Effector memory CD4-positive, alpha-beta T cell (primary cell): ENCODE results near the gene UXS1.

Experiments
- DNase-seq, 3 donors: peaks; one replicate each; pipeline ENCODE4 v3.0.0-alpha.2; 2020
- H3K27ac ChIP-seq: 2 replicates; pipeline ENCODE4 v1.7.0; 2013; ENCODE audit warnings: mild to moderate bottlenecking, low read length, moderate library complexity; ENCODE audit not compliant: insufficient read depth, poor library complexity, severe bottlenecking
- H3K27me3 ChIP-seq: replicated peaks from 2 replicates; pipeline ENCODE4 v1.7.0; 2013; ENCODE audit warnings: mild to moderate bottlenecking, low read length; ENCODE audit not compliant: insufficient read depth, control insufficient read depth, poor library complexity, severe bottlenecking
- H3K36me3 ChIP-seq: 2 replicates; pipeline ENCODE4 v1.7.0; 2013; ENCODE audit warnings: mild to moderate bottlenecking, low read length, moderate library complexity; ENCODE audit not compliant: control insufficient read depth, insufficient read depth
- H3K4me1 ChIP-seq: 2 replicates; pipeline ENCODE4 v1.7.0; 2013; ENCODE audit warnings: low read length, mild to moderate bottlenecking; ENCODE audit not compliant: control insufficient read depth, insufficient read depth, poor library complexity, severe bottlenecking
- H3K4me3 ChIP-seq: 2 replicates; pipeline ENCODE4 v1.7.0; 2013; ENCODE audit warnings: low read length, low read depth, mild to moderate bottlenecking; ENCODE audit not compliant: insufficient read depth, poor library complexity, severe bottlenecking
- H3K9me3 ChIP-seq: 2 replicates; pipeline ENCODE4 v1.7.0; 2013; ENCODE audit warnings: mild to moderate bottlenecking, low read length, moderate library complexity; ENCODE audit not compliant: control insufficient read depth

The UXS1 gene

DNA sequence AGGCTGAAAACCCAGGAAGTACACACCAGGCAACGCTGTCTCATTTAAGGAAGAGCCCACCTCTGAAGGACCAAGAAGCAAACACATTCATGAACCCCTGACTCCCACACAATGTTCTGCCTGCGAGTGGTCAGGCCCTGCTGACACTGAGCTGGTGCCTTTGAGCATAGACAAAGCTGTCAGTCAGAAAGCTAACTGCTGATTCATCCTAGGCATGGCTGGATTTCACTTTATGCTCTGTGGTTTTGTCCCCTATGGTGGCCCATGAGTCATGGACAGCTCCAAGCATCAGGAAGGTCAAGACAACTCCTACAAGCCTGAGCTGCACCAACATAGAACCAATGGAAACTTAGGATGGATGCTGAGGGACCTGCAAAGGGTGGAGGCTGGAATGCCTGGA lies 78.9 kb downstream of the UXS1 start:
- no peaks in the 10 kb centered on the region for H3K9me3 ChIP-seq
- no peak overlapping the region for H3K4me3 ChIP-seq
- peaks cover 60% of the 10 kb centered on the region for H3K36me3 ChIP-seq
- DNase-seq, result no peak
- no peak overlapping the region for H3K27ac ChIP-seq
- no peaks in the 10 kb centered on the region for H3K4me1 ChIP-seq
- H3K27me3 ChIP-seq, result no peaks in the 10 kb centered on the region

DNA sequence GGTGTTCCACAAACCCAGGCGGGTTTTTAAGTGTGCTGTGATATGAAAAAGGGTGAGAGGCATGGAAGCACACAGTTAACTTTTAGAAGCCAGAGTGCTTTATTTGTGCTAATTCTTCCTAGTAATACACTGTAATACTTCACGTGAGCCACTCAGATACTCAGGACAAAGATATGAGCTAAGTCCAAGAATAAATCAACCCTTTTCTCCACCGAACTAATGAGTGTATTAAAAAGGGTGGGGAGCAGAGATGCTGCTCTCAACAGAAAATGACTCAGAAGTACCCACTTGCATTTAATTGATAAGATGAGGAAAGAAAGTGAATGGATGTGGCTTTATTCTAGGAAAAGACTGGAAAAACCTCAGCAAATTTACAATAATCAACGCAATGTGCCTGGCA lies 79.9 kb downstream of the UXS1 start:
- Histone ChIP-seq H3K36me3 (peaks cover 61% of the 10 kb centered on the region), H3K4me3 (no peak overlapping the region), H3K27ac (no peak overlapping the region), H3K9me3 (no peaks in the 10 kb centered on the region), H3K27me3 (no peaks in the 10 kb centered on the region), H3K4me1 (no peaks in the 10 kb centered on the region)
- no peak for DNase-seq

DNA sequence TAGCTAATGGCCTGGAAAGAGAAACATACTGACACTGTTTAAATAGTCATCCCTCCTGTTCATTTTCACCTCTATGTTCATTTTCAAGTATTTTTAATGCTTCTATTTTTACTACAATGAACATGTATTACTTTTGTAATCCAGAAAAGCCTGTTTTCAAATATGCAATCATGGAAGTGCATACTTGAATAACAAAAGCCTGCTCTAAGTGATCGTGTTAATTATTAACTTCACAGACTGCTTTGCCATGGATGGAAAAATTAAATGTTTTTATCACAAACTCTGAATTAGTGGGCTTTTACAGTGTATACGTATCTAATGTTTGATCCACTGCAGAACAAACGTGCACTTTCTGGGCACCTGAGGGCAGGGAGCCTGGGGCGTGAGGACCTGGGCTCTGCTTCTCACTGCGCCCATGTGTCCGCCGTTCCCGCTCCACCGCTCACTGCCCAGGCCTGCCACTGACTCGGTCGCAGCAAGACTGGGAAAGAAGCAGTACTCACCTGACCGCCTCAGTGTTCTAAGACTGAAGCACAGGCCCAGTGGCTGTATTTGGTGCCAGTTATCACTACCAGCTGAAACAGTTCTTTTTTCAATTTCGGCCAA lies 80.6 kb downstream of the UXS1 start:
- DNase-seq, result no peak

DNA sequence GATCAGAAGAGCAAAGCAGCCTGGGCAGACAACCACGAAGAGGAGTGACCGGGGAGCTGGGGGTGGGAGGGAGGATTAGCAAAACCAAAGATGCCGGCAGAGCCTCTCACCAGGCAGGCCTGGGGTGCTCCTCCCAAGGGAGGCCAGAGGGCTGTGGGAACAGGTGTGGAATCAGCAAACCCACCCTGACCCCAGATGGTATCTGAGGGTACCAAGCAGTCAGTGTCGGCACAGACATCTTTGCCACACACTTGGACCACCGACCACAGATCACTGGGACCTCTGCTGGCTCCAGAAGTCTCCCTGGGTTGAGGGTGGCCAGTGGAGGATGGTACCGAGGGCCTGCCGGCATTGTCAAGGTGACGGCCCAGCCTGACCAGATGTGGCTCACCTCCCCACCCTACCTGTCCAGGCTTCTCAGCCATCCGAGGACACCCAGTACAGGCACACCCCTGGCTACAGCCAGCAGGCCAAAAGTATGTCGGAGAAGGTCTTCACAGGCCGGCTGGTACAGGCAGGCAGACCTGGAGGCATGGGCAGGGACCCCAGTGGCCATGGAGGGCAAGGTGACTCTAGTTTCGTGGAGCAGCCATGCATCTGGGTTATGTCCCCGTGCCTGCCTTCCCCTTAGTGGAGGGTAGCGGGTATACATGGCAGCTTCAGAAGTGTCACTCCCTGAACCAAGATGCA lies 82.1 kb downstream of the UXS1 start:
- Histone ChIP-seq H3K9me3 (no peaks in the 10 kb centered on the region), H3K4me1 (no peaks in the 10 kb centered on the region), H3K27me3 (no peaks in the 10 kb centered on the region), H3K36me3 (peaks cover 52% of the 10 kb centered on the region), H3K27ac (no peak overlapping the region), H3K4me3 (no peak overlapping the region)
- DNase-seq, result no peak

More for the DNA sequence above, 80.6 kb downstream of the UXS1 start:
- H3K36me3 ChIP-seq, result peaks cover 58% of the 10 kb centered on the region
- no peaks in the 10 kb centered on the region for H3K27me3 ChIP-seq
- no peaks in the 10 kb centered on the region for H3K4me1 ChIP-seq
- H3K9me3 ChIP-seq, result no peaks in the 10 kb centered on the region
- no peak overlapping the region for H3K4me3 ChIP-seq
- no peak overlapping the region for H3K27ac ChIP-seq

DNA sequence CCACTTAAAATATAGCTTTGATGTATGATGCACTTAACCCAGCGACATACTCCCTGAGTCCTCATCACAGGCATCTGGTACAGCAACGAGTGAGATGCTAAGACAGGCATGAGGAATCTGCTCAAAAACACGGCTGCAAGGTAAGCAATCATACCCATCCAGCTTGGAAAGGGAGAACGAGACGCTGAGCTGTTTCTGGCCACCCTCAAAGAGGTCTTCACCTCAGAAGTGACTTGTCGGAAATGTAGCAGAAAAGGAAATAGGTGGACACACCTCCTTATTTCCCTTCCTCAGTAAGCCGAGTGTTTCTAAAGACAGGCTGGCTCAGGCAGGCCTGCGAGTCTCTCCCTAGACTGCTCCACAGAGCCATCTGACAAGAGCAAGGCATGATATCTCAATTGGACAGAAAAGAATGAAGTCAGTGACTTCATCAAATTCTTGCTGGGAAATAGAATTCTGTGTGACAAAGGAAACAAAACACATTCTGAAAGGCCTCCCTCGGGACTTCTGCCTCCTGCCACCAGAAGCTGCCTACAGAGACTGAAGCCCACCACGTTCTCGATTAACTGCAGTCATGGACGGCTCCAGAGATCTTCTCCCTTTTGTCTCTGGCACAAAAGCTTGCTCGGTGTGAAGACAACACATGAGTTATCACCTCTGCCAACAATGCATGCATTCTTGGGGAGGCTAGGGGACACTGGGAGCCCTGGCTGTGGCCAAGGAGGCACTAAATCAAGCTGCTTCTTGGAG lies 84.3 kb downstream of the UXS1 start:
- H3K4me3 ChIP-seq, result no peak overlapping the region
- H3K27me3 ChIP-seq, result no peaks in the 10 kb centered on the region
- H3K27ac ChIP-seq, result no peak overlapping the region
- no peak for DNase-seq
- no peaks in the 10 kb centered on the region for H3K9me3 ChIP-seq
- no peaks in the 10 kb centered on the region for H3K4me1 ChIP-seq
- peaks cover 49% of the 10 kb centered on the region for H3K36me3 ChIP-seq

DNA sequence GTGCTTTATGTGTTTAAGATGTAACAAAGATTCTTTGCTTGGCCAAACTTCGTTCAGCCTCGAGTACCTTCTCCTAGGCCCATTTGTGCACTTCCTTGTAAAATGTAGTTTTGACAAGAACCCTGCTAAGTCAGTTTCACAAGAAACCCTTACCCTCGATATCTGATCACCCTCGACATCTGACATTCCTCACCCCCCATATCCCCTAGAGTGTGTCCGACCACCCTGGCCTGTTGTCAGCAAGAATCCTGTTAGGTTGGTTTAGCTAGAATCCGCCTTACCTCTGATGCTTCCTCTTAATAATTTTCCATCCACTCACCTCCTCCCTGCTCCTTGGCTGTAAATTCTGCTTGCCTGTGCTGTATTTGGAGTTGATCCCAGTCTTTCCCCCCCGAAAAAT lies 85.3 kb downstream of the UXS1 start:
- DNase-seq, result no peak
- Histone ChIP-seq H3K4me3 (no peak overlapping the region), H3K4me1 (no peaks in the 10 kb centered on the region), H3K36me3 (peaks cover 45% of the 10 kb centered on the region), H3K27me3 (no peaks in the 10 kb centered on the region), H3K9me3 (no peaks in the 10 kb centered on the region), H3K27ac (no peak overlapping the region)

DNA sequence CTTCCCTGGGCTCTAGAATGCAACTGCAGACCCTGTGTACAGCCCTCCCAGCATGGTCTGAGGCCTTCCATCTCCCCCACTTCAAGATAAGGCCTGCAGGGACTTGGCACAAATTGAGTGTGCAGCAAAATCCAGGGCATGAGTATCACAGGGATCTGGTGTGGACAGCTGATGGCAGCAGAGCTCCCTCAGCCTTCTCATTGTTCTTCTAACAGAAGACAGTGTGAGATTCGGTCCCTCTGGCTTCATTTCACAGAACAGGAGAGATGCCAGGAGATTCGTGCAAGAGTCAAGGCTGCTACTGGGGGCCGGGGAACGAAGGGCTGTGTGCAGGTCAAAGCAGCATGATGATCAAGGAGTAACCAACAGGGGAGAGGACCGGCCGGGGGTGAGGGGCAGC lies 85.8 kb downstream of the UXS1 start:
- no peak for DNase-seq
- no peaks in the 10 kb centered on the region for H3K27me3 ChIP-seq
- H3K4me3 ChIP-seq, result no peak overlapping the region
- no peak overlapping the region for H3K27ac ChIP-seq
- H3K9me3 ChIP-seq, result no peaks in the 10 kb centered on the region
- peaks cover 43% of the 10 kb centered on the region for H3K36me3 ChIP-seq
- H3K4me1 ChIP-seq, result no peaks in the 10 kb centered on the region

DNA sequence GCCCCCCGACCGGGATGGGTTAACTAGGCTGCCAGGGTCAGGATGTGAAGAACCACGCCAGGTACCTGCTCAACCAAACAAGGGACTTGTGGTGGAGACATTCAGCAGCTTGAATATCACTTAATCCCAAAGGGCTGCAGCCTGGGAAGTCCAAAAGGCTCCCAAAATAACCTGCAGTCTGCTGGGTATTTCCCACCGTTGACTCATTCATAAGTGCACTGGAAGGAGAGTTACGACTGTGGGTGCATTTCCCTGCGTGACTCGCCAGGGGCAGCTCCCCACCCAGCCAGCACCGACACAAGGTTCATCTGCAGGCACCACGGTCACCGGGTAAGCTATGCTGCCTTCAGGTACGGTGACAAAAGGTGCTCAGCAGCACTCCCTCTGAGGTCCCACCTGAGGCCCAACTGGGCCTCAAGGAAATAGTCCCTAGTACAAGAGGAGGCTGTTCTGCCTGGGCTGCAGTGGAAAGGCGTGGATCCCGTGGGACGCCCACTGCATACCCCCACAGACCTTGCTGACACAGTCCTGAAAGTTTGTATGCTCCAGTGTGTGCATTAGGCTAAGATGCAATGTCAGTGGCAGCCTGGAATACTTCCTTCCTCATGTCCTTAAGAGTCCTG lies 86.5 kb downstream of the UXS1 start:
- Histone ChIP-seq H3K27ac (peak overlapping the region; percentile 64), H3K9me3 (no peaks in the 10 kb centered on the region), H3K4me1 (no peaks in the 10 kb centered on the region), H3K27me3 (no peaks in the 10 kb centered on the region), H3K36me3 (peaks cover 44% of the 10 kb centered on the region), H3K4me3 (no peak overlapping the region)
- peak in 2 of 3 donors; percentile 20 to 28 for DNase-seq

DNA sequence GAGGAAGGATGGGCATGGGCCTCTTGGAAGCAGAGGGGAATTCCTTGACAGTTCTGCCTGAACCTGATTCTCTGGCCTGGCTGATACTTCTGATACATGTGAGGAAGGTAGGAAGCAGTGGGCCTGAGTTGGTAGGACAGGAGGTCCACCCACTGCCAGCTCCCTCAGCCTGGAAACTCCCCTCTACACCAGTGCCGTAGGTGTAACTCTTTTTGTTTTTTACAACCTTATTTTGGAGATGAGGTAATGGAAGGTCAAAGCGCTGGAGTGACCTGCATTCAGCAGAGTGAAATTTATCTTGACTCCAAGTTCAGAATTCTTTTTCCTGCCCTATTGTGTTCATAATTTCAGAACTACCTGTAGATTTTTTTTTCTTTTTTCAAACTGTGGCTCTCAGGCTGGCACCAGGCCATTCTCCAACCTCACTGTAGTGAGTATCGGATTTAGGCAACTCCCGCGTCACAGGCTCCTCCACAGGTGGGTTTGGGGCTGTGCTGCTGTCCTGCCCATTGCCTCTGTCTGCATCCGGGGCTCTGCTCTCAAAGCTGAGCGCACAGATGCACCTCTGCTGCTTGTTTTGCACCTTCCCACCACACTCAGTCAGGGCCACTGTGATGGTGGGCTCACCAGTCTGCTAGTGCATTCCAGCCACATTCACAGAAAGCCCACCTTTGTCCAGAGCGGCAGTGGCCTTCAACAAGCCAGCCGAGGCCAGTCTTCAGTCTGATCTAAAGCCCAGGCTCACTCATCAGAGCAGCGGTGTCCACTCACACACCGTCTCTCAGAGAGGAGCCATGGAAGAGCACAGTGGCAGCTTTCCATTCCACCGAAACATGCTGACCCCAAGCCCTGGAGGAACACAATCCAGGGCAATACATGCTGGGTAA lies 87.2 kb downstream of the UXS1 start:
- H3K4me1 ChIP-seq, result no peaks in the 10 kb centered on the region
- peak overlapping the region; percentile 64 for H3K27ac ChIP-seq
- no peaks in the 10 kb centered on the region for H3K9me3 ChIP-seq
- H3K36me3 ChIP-seq, result peaks cover 36% of the 10 kb centered on the region
- no peaks in the 10 kb centered on the region for H3K27me3 ChIP-seq
- no peak overlapping the region for H3K4me3 ChIP-seq
- no peak for DNase-seq
